IMR-90 (cell line): ENCODE results near the gene ABHD17A. TPM values are rescaled to one million over a fixed set of nuclear protein-coding genes. Genes with fewer than 3 reads are reported as not detected.
"Not testable (repeated sequence)": the region's sequence is repeated elsewhere in the genome, so short reads cannot be mapped to it uniquely, and the experiment has no call there.

Experiments
- ATAC-seq: fragments of 200-7000 bp; cut with Tn5 transposase; 2 replicates; pipeline ENCODE4 v1.9.1; 2020; ENCODE audit warnings: low read depth, mild to moderate bottlenecking, moderate library complexity
- BruUV-seq: library from RNA; stranded (reverse); fragments of 400-500 nt; replicated peaks from 2 replicates; lab custom pipeline; 2021; lab: Mats Ljungman, UMichigan
- CTCF ChIA-PET: fragments of 300-600 bp; formaldehyde crosslinking; extraction: SDS; loops from one replicate; lab custom pipeline; 2021; ENCODE audit warnings: antibody characterized with exemption; lab: Yijun Ruan, JAX
- POLR2A ChIA-PET: fragments of 300-600 bp; sonication (Branson Sonifier 250); formaldehyde crosslinking; loops from one replicate; lab custom pipeline; 2022; ENCODE audit warnings: antibody characterized with exemption; ENCODE audit not compliant: unreplicated experiment; lab: Charles Lee
- DNase-seq: peaks from one replicate; pipeline ENCODE4 v3.0.0; 2013
- H2AFZ ChIP-seq: replicated peaks from 2 replicates; pipeline ENCODE3; 2013; ENCODE audit warnings: low read length, mild to moderate bottlenecking; ENCODE audit not compliant: poor library complexity
- H2AK5ac ChIP-seq: 2 replicates; pipeline ENCODE4 v1.6.1; 2013; ENCODE audit warnings: low read depth, low read length, inconsistent platforms
- H2AK9ac ChIP-seq: replicated peaks from 2 replicates; pipeline ENCODE3; 2013; ENCODE audit warnings: mild to moderate bottlenecking, low read depth, low read length, moderate library complexity; ENCODE audit not compliant: poor library complexity
- H2BK120ac ChIP-seq: 2 replicates; pipeline ENCODE4 v1.6.1; 2013; ENCODE audit warnings: low read depth, low read length, inconsistent platforms
- H2BK15ac ChIP-seq: 3 replicates; pipeline ENCODE4 v1.6.1; 2013; ENCODE audit warnings: low read depth, low read length, inconsistent platforms
- H2BK20ac ChIP-seq: 2 replicates; pipeline ENCODE4 v1.6.1; 2013; ENCODE audit warnings: low read depth, mild to moderate bottlenecking, inconsistent platforms, low read length, moderate library complexity
- H2BK5ac ChIP-seq: 2 replicates; pipeline ENCODE4 v1.6.1; 2013; ENCODE audit warnings: mild to moderate bottlenecking, low read depth, low read length, inconsistent platforms; ENCODE audit not compliant: poor library complexity, severe bottlenecking
- H3K14ac ChIP-seq: replicated peaks from 2 replicates; pipeline ENCODE4 v1.6.1; 2013; ENCODE audit warnings: low read depth, low read length, inconsistent platforms
- H3K18ac ChIP-seq: 2 replicates; pipeline ENCODE4 v1.6.1; 2013; ENCODE audit warnings: low read depth, low read length, control low read depth
- H3K23ac ChIP-seq: 2 replicates; pipeline ENCODE4 v1.6.1; 2013; ENCODE audit warnings: low read depth, low read length, inconsistent platforms
- H3K27ac ChIP-seq: 2 replicates; pipeline ENCODE4 v1.5.1; 2013; ENCODE audit warnings: mild to moderate bottlenecking, control low read depth, low read length; ENCODE audit not compliant: insufficient read depth
- H3K27me3 ChIP-seq: 2 replicates; pipeline ENCODE4 v1.6.1; 2013; ENCODE audit warnings: low read length; ENCODE audit not compliant: control insufficient read depth, insufficient read depth
- H3K36me3 ChIP-seq: 2 replicates; pipeline ENCODE4 v1.6.1; 2013; ENCODE audit warnings: low read length, mixed read lengths; ENCODE audit not compliant: control insufficient read depth, insufficient read depth
- H3K4ac ChIP-seq: 2 replicates; pipeline ENCODE4 v1.6.1; 2013; ENCODE audit warnings: low read depth, low read length, inconsistent platforms
- H3K4me1 ChIP-seq: 2 replicates; pipeline ENCODE4 v1.6.1; 2013; ENCODE audit warnings: low read length, mixed read lengths; ENCODE audit not compliant: control insufficient read depth, insufficient read depth
- H3K4me2 ChIP-seq: 2 replicates; pipeline ENCODE4 v1.6.1; 2013; ENCODE audit warnings: low read depth, mild to moderate bottlenecking, control low read depth, low read length, moderate library complexity
- H3K4me3 ChIP-seq: 2 replicates; pipeline ENCODE4 v1.5.1; 2013; ENCODE audit warnings: low read depth, mild to moderate bottlenecking, control low read depth, low read length, moderate library complexity; ENCODE audit not compliant: insufficient read depth
- H3K56ac ChIP-seq: 2 replicates; pipeline ENCODE4 v1.6.1; 2013; ENCODE audit warnings: low read length, inconsistent platforms; ENCODE audit not compliant: insufficient read depth; ENCODE audit errors: extremely low read depth
- H3K79me1 ChIP-seq, 2 experiments: 2 replicates each; pipeline ENCODE4 v1.6.1; 2013; ENCODE audit warnings: low read length in 2 of 2, inconsistent platforms in 1 of 2, low read depth in 1 of 2
- H3K9ac ChIP-seq: 2 replicates; pipeline ENCODE4 v1.6.1; 2013; ENCODE audit warnings: low read depth, low read length, control low read depth
- H3K9me1 ChIP-seq: 2 replicates; pipeline ENCODE4 v1.6.1; 2013; ENCODE audit warnings: low read length, inconsistent platforms; ENCODE audit not compliant: insufficient read depth
- H3K9me3 ChIP-seq: 2 replicates; pipeline ENCODE4 v1.6.1; 2013; ENCODE audit warnings: low read length; ENCODE audit not compliant: control insufficient read depth, insufficient read depth
- H4K20me1 ChIP-seq: 2 replicates; pipeline ENCODE4 v1.6.1; 2013; ENCODE audit warnings: low read length, inconsistent platforms; ENCODE audit not compliant: insufficient read depth
- H4K5ac ChIP-seq: 2 replicates; pipeline ENCODE4 v1.6.1; 2013; ENCODE audit warnings: mild to moderate bottlenecking, low read depth, low read length, control low read depth
- H4K8ac ChIP-seq, 2 experiments: 2 replicates each; pipeline ENCODE4 v1.6.1; 2013; ENCODE audit warnings: low read depth in 2 of 2, low read length in 2 of 2, control low read depth in 1 of 2, inconsistent platforms in 1 of 2
- H4K91ac ChIP-seq: 2 replicates; pipeline ENCODE4 v1.6.1; 2013; ENCODE audit warnings: low read depth, low read length, inconsistent platforms; ENCODE audit not compliant: insufficient read depth
- CEBPB ChIP-seq: IDR thresholded peaks from 2 replicates; pipeline ENCODE4 v1.6.1; 2012; ENCODE audit warnings: low read depth, low read length, improper control_type of control experiment
- CHD1 ChIP-seq: IDR thresholded peaks from 2 replicates; pipeline ENCODE4 v1.6.1; 2012; ENCODE audit warnings: low read depth, low read length, improper control_type of control experiment
- FOS ChIP-seq: fragments of 150-350 bp; IDR thresholded peaks from 2 replicates; pipeline ENCODE4 v1.6.1; 2016; ENCODE audit warnings: low read depth, low read length
- MAZ ChIP-seq: IDR thresholded peaks from 2 replicates; pipeline ENCODE4 v1.6.1; 2012; ENCODE audit warnings: low read depth, mild to moderate bottlenecking, low read length, improper control_type of control experiment, moderate library complexity, borderline replicate concordance
- MXI1 ChIP-seq: IDR thresholded peaks from 2 replicates; pipeline ENCODE4 v1.6.1; 2012; ENCODE audit warnings: low read depth, mild to moderate bottlenecking, low read length, moderate library complexity, borderline replicate concordance
- NFE2L2 ChIP-seq: fragments of 150-350 bp; IDR thresholded peaks from 2 replicates; pipeline ENCODE4 v1.6.1; 2016; ENCODE audit warnings: low read depth, mild to moderate bottlenecking, low read length
- RAD21 ChIP-seq: IDR thresholded peaks from 2 replicates; pipeline ENCODE4 v1.6.1; 2012; ENCODE audit warnings: low read length, improper control_type of control experiment
- RCOR1 ChIP-seq: IDR thresholded peaks from 2 replicates; pipeline ENCODE4 v1.6.1; 2012; ENCODE audit warnings: mild to moderate bottlenecking, low read length, improper control_type of control experiment; ENCODE audit not compliant: insufficient replicate concordance
- SMC3 ChIP-seq: fragments of 150-350 bp; IDR thresholded peaks from 2 replicates; pipeline ENCODE4 v1.6.1; 2016; ENCODE audit warnings: low read depth, mild to moderate bottlenecking, antibody characterized with exemption, low read length, moderate library complexity
- USF2 ChIP-seq: fragments of 150-350 bp; IDR thresholded peaks from 2 replicates; pipeline ENCODE4 v1.6.1; 2017; ENCODE audit warnings: mild to moderate bottlenecking, antibody characterized with exemption, low read length, low read depth
- WGBS, 2 experiments: methylation state at CpG; one replicate each; pipeline versions ENCODE4 v1.1.5 to v1.1.7; 2013; ENCODE audit warnings: missing lambda C conversion rate in 2 of 2; ENCODE audit not compliant: insufficient read length in 1 of 2; ENCODE audit errors: extremely low coverage in 2 of 2; 5-methylcytosine and 5-hydroxymethylcytosine counted together
- dilution Hi-C: fragments of 300-500 bp; cut with HindIII; formaldehyde crosslinking; loops from one replicate; pipeline ENCODE4 v1.14.3; 2018; ENCODE audit warnings: low sequenced_read_pairs; ENCODE audit not compliant: unreplicated experiment
- in situ Hi-C: fragments of 300-500 bp; cut with MboI; formaldehyde crosslinking; loops from 3 replicates; pipeline ENCODE4 v1.14.3; 2019; ENCODE audit warnings: low sequenced_read_pairs, inconsistent platforms, mixed read lengths
- intact Hi-C: fragments of 100-400 bp; cut with micrococcal nuclease; formaldehyde crosslinking; loops from 2 replicates; pipeline ENCODE4 v1.10.0; 2022
- polyA plus RNA-seq, 3 experiments: library from polyadenylated mRNA; depleted of rRNA; stranded (reverse); fragments of >200 nt; gene quantifications; 2 replicates each; pipeline ENCODE4 v1.2.3, GENCODE V29; 2012; ENCODE audit warnings: low replicate concordance in 1 of 3
- total RNA-seq: library from RNA; depleted of rRNA; stranded (reverse); fragments of >200 nt; gene quantifications from 2 replicates; pipeline ENCODE4 v1.2.3, GENCODE V29; 2012

Gene ABHD17A
- total and polyA plus RNA-seq, 2 of the 4 experiments (the other 2 are of a cell fraction), result 37.8 to 76.2 TPM

DNA sequence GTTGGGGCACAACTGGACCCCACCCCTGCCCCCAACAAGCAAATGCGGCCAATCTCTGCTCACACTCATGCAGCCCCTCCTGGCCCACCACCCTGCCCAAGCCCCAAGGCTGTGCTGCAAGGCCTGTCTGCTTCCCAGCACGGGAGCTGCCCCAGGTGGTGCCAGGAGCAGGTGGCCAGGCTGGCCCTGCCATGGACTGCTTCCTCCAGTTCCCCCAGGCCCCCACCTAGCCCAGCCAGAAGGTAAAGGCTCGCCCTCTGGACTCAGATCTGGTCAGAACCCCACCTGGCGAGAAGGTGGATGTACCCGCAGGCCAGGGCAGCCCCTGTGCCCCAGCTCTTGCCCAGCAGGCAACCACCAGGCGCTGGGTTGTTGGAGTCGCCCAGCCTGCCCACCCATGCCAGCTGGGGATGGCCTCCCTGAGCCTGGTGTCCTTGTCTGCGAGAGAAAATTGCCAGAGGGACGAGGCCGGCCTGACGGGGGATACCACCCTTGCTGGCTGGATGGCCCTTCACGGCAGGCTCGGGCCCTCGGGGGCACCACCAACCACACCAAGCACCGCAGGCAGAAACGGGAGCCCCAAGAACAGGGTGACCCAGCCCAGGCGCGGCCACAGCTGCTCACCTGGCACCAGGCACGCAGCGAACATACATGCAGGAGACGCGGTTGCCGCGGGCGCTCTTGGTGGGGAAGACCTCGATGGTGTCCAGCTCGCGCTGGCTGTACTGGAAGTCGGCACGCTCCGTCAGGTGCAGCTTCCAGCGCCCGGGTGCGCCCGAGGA, 4.5 kb downstream of the ABHD17A start:
- BruUV-seq, result no TSS peak
- dilution Hi-C loops, result no loop called here

DNA sequence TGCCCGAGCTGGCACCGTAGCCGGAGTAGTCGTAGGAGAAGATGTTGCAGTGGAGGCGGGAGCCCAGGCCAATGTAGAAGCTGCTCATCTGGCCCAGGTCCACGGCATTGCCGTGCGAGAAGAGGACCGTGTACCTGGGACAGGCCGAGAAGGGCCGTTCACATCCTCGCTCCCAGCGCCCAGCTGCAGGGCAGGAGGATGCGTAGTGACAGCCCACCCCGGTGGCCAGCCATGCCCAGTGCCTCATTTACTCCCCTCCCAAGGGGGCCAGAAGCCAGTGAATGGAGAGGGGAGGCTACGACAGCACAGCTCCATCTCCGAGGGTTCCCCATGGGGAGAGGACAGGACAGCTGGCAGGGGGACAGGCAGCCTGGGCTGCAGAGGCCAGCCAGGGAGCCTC, 5.3 kb downstream of the ABHD17A start:
- DNase-seq, H4K5ac ChIP-seq, intact Hi-C loops, H3K27me3 ChIP-seq, H3K9ac ChIP-seq, dilution Hi-C loops, H2BK20ac ChIP-seq, H2BK5ac ChIP-seq, H3K18ac ChIP-seq, CTCF ChIA-PET, H3K4me2 ChIP-seq, H4K91ac ChIP-seq, ATAC-seq, H3K56ac ChIP-seq, H3K23ac ChIP-seq, H3K14ac ChIP-seq, in situ Hi-C loops, H2BK15ac ChIP-seq, H2BK120ac ChIP-seq, H3K4ac ChIP-seq, POLR2A ChIA-PET, BruUV-seq, H4K8ac ChIP-seq, H2AK5ac ChIP-seq, H3K4me3 ChIP-seq, H3K27ac ChIP-seq, H3K9me3 ChIP-seq, H2AFZ ChIP-seq, H2AK9ac ChIP-seq: not testable (repeated sequence)
- peaks cover 8 to 57% of the 10 kb centered on the region in 2 experiments for H3K79me1 ChIP-seq
- H4K20me1 ChIP-seq, result peaks cover 58% of the 10 kb centered on the region
- peaks cover 30% of the 10 kb centered on the region for H3K4me1 ChIP-seq
- peaks cover 18% of the 10 kb centered on the region for H3K9me1 ChIP-seq
- H3K36me3 ChIP-seq, result peaks cover 12% of the 10 kb centered on the region; the same call in 1 of the 2 replicates
- WGBS, 2 experiments, result 86% methylated on average over 1 of the region's 17 CpGs; no CpG with 5 or more reads in 1 of the 2 experiments

More for the DNA sequence above, 4.5 kb downstream of the ABHD17A start:
- Histone ChIP-seq H3K23ac (no peak overlapping the region), H2BK5ac (no peak overlapping the region), H4K20me1 (peaks cover 51% of the 10 kb centered on the region), H4K5ac (no peak overlapping the region), H2BK120ac (no peak overlapping the region), H2AK5ac (no peak overlapping the region), H3K27ac (no peak overlapping the region), H2AFZ (no peak overlapping the region), H4K91ac (no peak overlapping the region), H3K4me1 (peaks cover 30% of the 10 kb centered on the region), H3K4me2 (no peak overlapping the region), H4K8ac (no peak overlapping the region), H3K36me3 (peaks cover 12% of the 10 kb centered on the region; the same call in 1 of the 2 replicates), H3K4me3 (no peak overlapping the region), H3K27me3 (no peaks in the 10 kb centered on the region), H2BK15ac (no peak overlapping the region), H3K56ac (no peak overlapping the region), H3K4ac (no peak overlapping the region), H3K79me1 (peaks cover 8 to 50% of the 10 kb centered on the region in 2 experiments), H3K9me1 (peaks cover 18% of the 10 kb centered on the region), H3K9ac (no peak overlapping the region), H3K14ac (no peak overlapping the region), H3K18ac (no peak overlapping the region), H2AK9ac (no peak overlapping the region), H2BK20ac (no peak overlapping the region), H3K9me3 (no peaks in the 10 kb centered on the region)
- in situ Hi-C loops (no loop called here), intact Hi-C loops (no loop called here)
- ChIA-PET CTCF (no interaction called here), POLR2A (no interaction called here)
- TF ChIP-seq MXI1, result no peak
- no peak for TF ChIP-seq RAD21
- TF ChIP-seq USF2, result no peak
- TF ChIP-seq RCOR1, result no peak
- no peak for TF ChIP-seq SMC3
- TF ChIP-seq CHD1, result no peak
- TF ChIP-seq FOS, result no peak
- TF ChIP-seq CEBPB, result no peak
- no peak for TF ChIP-seq MAZ
- no peak for TF ChIP-seq NFE2L2
- WGBS, 2 experiments, result 96% methylated on average over 4 of the region's 35 CpGs; no CpG with 5 or more reads in 1 of the 2 experiments
- DNase-seq, result no peak
- ATAC-seq, result no peak
